ENCODE measurements around the gene CHAT.
A peak's percentile ranks its signal among the peaks of the same experiment; 100 is the strongest.

CHAT gene

GRCh38 chr10:49629431-49629881 lies 15.6 kb downstream of the CHAT start:
- no peak for DNase-seq (ENCODE audit: low read depth in 2 of 2)

- DNase-seq (ENCODE audit: low read depth in 2 of 2): no peak
Observed at GRCh38 chr10:49631975-49632374, 18.1 kb downstream of the CHAT start.

- no peak for DNase-seq (ENCODE audit: low read depth in 2 of 2)
Observed at GRCh38 chr10:49632406-49633317, 18.8 kb downstream of the CHAT start.

- no peak for DNase-seq (ENCODE audit: low read depth in 2 of 2)
Observed at GRCh38 chr10:49633327-49634068, 19.7 kb downstream of the CHAT start.

- no peak for DNase-seq (ENCODE audit: low read depth in 2 of 2)
Observed at GRCh38 chr10:49634069-49634660, 20.3 kb downstream of the CHAT start.

GRCh38 chr10:49642311-49642710 lies 28.5 kb downstream of the CHAT start:
- DNase-seq (ENCODE audit: low read depth in 2 of 2): no peak

- DNase-seq (ENCODE audit: low read depth in 2 of 2): no peak
Observed at GRCh38 chr10:49643241-49644034, 29.6 kb downstream of the CHAT start.

- DNase-seq (ENCODE audit: low read depth in 2 of 2): no peak
Observed at GRCh38 chr10:49644035-49644646, 30.3 kb downstream of the CHAT start.

- no peak for DNase-seq (ENCODE audit: low read depth in 2 of 2)
Observed at GRCh38 chr10:49645417-49645816, 31.6 kb downstream of the CHAT start.

- DNase-seq (ENCODE audit: low read depth in 2 of 2): no peak
Observed at GRCh38 chr10:49645871-49646870, 32.3 kb downstream of the CHAT start.

- DNase-seq (ENCODE audit: low read depth in 2 of 2): no peak
Observed at GRCh38 chr10:49647554-49647953, 33.7 kb downstream of the CHAT start.

- no peak for DNase-seq (ENCODE audit: low read depth in 2 of 2)
Observed at GRCh38 chr10:49647985-49648795, 34.4 kb downstream of the CHAT start.

- DNase-seq (ENCODE audit: low read depth in 2 of 2): peak; percentile 25 to 37
Observed at GRCh38 chr10:49649294-49649693, 35.5 kb downstream of the CHAT start.

GRCh38 chr10:49649936-49650723 lies 36.3 kb downstream of the CHAT start:
- DNase-seq (ENCODE audit: low read depth in 2 of 2): no peak

- DNase-seq (ENCODE audit: low read depth in 2 of 2): no peak
Observed at GRCh38 chr10:49650724-49651034, 36.8 kb downstream of the CHAT start.

- no peak for DNase-seq (ENCODE audit: low read depth in 2 of 2)
Observed at GRCh38 chr10:49651039-49651835, 37.4 kb downstream of the CHAT start.

- DNase-seq (ENCODE audit: low read depth in 2 of 2): no peak
Observed at GRCh38 chr10:49651917-49652316, 38.1 kb downstream of the CHAT start.
